ENCODE results near the gene KCNN3.
A peak's percentile ranks its signal among the peaks of the same experiment; 100 is the strongest.

Gene KCNN3

GRCh38 chr1:154906621-154907081 lies 36.6 kb upstream of the KCNN3 start:
- TF ChIP-seq, protein P1, sequence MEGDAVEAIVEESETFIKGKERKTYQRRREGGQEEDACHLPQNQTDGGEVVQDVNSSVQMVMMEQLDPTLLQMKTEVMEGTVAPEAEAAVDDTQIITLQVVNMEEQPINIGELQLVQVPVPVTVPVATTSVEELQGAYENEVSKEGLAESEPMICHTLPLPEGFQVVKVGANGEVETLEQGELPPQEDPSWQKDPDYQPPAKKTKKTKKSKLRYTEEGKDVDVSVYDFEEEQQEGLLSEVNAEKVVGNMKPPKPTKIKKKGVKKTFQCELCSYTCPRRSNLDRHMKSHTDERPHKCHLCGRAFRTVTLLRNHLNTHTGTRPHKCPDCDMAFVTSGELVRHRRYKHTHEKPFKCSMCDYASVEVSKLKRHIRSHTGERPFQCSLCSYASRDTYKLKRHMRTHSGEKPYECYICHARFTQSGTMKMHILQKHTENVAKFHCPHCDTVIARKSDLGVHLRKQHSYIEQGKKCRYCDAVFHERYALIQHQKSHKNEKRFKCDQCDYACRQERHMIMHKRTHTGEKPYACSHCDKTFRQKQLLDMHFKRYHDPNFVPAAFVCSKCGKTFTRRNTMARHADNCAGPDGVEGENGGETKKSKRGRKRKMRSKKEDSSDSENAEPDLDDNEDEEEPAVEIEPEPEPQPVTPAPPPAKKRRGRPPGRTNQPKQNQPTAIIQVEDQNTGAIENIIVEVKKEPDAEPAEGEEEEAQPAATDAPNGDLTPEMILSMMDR (IDR thresholded peaks at IDR 0.05; ENCODE audit: control insufficient read depth, insufficient read depth, low read depth, low read length, missing control alignments) = peak; percentile 33
- no peak overlapping the region for H3K4me3 ChIP-seq (ENCODE audit: control insufficient read depth, low read depth, low read length)
- no peak for DNase-seq (ENCODE audit: low read depth)

- DNase-seq (ENCODE audit: low read depth) = no peak
- TF ChIP-seq, protein P1 (IDR thresholded peaks at IDR 0.05; ENCODE audit: control insufficient read depth, insufficient read depth, low read depth, low read length, missing control alignments) = no peak
- H3K4me3 ChIP-seq (ENCODE audit: control insufficient read depth, low read depth, low read length) = no peak overlapping the region
Measured at GRCh38 chr1:154902938-154903566, 33.0 kb upstream of the KCNN3 start.

GRCh38 chr1:154901591-154901990 lies 31.5 kb upstream of the KCNN3 start:
- no peak overlapping the region for H3K4me3 ChIP-seq (ENCODE audit: control insufficient read depth, low read depth, low read length)
- TF ChIP-seq, protein P1 (IDR thresholded peaks at IDR 0.05; ENCODE audit: control insufficient read depth, insufficient read depth, low read depth, low read length, missing control alignments) = no peak
- DNase-seq (ENCODE audit: low read depth) = no peak

GRCh38 chr1:154899041-154899440 lies 29.0 kb upstream of the KCNN3 start:
- DNase-seq (ENCODE audit: low read depth) = no peak
- H3K4me3 ChIP-seq (ENCODE audit: control insufficient read depth, low read depth, low read length) = no peak overlapping the region
- TF ChIP-seq, protein P1 (IDR thresholded peaks at IDR 0.05; ENCODE audit: control insufficient read depth, insufficient read depth, low read depth, low read length, missing control alignments) = no peak

DNA sequence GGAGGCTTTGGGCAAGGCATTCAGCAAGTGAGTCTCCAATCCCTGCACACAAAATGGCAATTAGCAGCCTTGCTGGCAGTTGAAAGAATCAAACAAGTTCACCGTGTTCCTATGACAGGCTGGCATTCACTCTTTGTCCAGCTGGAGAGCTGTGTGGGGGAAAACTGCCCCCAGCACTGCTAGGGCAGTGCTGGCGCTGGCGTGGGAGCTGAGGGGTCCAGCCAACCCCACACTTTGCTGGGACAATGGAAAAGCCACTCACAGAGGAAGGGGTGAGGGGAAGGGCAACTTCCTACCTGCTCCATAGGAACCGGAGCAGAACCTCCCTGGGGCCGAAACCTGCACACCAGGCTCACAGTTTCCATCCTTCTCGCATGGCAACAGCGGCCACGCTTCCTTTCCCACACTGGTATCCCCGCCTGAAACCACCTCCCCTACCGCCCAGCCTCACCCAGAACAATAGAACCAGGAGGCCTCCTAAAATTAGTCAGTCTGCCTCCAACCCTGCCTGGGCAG lies 26.7 kb upstream of the KCNN3 start:
- no peak for DNase-seq (ENCODE audit: low read depth)
- H3K4me3 ChIP-seq (ENCODE audit: control insufficient read depth, low read depth, low read length) = no peak overlapping the region
- TF ChIP-seq, protein P1 (IDR thresholded peaks at IDR 0.05; ENCODE audit: control insufficient read depth, insufficient read depth, low read depth, low read length, missing control alignments) = no peak

- no peak overlapping the region for H3K4me3 ChIP-seq (ENCODE audit: control insufficient read depth, low read depth, low read length)
- TF ChIP-seq, protein P1 (IDR thresholded peaks at IDR 0.05; ENCODE audit: control insufficient read depth, insufficient read depth, low read depth, low read length, missing control alignments) = no peak
- no peak for DNase-seq (ENCODE audit: low read depth)
Measured at GRCh38 chr1:154895798-154896197, 25.7 kb upstream of the KCNN3 start.

All from AG09309 (cell line).